GM21528 (cell line): ENCODE measurements around the gene STAC2.
"Not testable (repeated sequence)": the region's sequence is repeated elsewhere in the genome, so short reads cannot be mapped to it uniquely, and the experiment has no call there.

Experiments
- ATAC-seq: cut with Tn5 transposase; IDR thresholded peaks from one replicate; pipeline ENCODE4 v1.9.1; 2021; ENCODE audit warnings: mild to moderate bottlenecking, moderate library complexity; ENCODE audit not compliant: unreplicated experiment, low FRiP score

STAC2 gene

DNA sequence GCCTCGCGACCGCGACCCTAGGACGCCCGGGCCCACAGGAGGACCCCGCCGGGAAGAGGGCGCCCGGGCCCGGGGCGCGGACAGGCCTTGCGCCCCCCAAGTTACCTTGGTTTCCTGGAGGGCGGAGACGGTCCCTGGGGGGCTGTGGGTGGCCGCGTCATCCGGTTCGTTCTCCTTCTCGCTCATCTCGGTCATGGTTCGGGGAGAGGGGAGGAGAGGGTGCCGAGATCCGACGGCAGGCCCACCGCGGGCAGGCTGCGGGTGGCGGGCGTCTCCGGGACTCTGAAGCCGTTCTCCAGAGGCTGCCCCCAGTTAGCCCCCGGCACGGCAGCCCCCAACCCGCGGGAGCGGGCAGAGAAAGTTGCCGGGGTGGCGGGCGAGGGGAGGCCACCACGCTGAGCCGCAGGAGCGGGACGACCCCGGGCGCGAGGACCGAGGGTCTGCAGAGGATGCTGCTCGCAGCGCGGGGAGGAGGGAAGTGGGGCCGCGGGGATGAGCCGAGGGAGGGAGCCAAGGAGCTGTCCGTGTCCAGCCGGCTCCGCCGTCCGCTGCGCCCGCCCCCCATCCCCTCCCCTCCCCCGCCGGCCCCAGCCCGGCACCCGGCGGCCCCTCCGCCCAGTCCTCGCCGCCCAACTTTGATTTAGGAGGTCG lies at the start of gene STAC2:
STAC2 (minus strand) TSS at position 638 of the 651 bp plus-strand sequence; CDS start at position 195, 443 bp downstream.
- no peak for ATAC-seq

DNA sequence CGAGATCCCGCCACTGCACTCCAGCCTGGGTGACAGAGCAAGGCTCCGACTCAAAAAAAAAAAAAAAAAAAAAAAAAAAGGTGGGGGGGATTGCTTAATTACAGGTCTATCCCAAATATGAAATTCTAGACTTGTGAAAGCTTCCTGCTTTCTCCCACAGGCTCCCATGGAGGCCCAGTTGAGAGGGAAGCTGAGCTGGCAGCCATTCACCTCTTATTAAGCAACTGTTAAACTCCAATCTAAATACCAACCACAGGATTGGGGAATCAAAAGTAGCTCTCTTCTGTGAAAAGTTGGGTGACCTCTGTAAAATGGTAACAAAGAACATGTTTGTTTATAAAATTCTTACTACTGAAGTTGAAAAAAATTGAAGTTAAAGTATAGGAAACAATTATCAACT lies 45.8 kb upstream of the STAC2 start:
- ATAC-seq = no peak

- ATAC-seq = no peak
These were observed 45.2 kb upstream of the STAC2 start for GRCh38 chr17:39270923-39271322.

DNA sequence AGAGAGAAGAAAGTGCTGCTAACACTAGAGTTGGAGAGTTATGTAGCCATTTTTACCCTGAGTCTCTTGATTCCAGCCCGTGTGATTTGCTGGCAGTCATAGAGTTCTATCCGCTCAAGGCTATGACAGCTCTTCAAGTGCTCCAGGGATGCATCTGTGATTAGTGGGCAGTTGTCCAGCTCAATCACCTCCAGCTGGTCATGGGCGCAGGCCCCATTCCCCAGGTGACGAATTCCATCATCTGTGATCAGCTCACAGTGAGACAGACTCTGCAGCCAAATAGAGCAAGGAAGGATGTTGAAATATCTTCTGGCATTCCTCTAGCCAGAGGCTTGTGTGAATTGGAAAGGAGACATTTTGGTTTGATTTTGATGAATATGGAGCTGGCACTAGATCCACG lies 38.4 kb upstream of the STAC2 start:
- no peak for ATAC-seq

DNA sequence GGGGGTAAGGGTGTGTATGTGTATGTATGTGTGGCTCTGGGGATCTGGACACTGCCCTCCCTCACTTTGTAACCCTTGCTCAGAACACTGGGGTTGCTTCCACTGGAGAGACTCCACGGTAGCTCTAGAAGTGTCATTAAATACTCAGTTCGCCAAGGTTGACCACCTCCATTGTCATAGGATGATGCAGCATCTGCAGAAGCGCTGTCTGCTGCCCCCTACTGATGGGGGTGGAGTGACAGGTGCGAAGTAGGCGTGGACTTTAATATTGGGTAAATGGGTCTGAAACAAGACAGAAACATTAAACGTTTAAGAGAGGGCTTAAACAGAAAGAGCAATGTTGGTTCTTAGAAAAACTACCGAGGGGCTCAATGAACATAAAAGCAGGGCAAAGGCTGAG lies 35.5 kb upstream of the STAC2 start:
- ATAC-seq = no peak

GRCh38 chr17:39252788-39253460 lies 27.2 kb upstream of the STAC2 start:
- ATAC-seq = no peak

GRCh38 chr17:39251997-39252396 lies 26.3 kb upstream of the STAC2 start:
- no peak for ATAC-seq

- not testable (repeated sequence) for ATAC-seq
These were observed 24.3 kb upstream of the STAC2 start for GRCh38 chr17:39250076-39250475.

- no peak for ATAC-seq
These were observed 20.5 kb upstream of the STAC2 start for GRCh38 chr17:39246274-39246673.

DNA sequence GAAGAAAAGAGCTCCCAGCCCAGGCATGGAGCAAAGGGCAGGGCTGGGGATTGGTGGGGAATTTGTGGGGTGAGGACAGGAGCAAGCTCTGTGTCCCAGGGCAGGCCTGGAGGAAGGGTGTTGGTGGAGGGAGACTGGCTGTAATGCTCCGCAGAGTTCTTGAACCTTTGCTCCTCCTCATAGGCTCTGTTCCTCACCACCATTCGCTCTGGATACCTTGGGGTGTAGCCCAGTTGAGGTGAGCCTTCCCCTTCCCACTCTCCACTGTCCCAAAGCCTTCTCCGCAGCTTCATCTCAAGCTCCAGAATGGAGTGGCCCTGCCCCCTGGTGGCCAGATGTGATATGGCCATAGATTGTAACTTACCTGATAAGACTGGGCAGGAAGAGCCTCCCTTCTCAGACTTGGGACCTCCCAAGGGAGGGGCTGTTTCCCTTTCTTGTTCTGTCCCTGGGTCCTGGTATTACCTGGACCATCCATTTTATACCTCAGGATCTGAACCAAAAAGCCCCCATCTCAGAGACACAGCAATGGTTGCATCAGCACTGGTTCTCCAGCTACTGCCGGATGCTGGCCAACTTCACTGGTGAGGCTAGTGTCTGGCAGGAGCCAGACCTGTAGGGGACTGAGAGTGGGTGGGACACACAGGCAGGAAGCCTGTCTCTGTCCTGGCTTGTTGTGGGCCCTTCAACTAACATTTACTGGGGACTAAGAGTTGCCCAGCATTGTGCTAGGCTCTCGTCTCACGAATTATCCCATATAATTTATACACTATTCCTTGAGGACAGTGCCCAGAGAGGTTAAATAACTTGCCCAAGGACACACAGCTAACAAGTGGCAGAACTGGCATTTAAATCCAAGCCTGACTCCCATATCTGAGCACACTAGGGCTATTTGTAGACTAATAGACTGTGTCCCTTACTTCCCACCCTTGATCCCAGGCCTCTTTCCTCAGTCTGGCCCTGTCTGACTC lies 19.1 kb upstream of the STAC2 start:
- peak; percentile 63 for ATAC-seq

DNA sequence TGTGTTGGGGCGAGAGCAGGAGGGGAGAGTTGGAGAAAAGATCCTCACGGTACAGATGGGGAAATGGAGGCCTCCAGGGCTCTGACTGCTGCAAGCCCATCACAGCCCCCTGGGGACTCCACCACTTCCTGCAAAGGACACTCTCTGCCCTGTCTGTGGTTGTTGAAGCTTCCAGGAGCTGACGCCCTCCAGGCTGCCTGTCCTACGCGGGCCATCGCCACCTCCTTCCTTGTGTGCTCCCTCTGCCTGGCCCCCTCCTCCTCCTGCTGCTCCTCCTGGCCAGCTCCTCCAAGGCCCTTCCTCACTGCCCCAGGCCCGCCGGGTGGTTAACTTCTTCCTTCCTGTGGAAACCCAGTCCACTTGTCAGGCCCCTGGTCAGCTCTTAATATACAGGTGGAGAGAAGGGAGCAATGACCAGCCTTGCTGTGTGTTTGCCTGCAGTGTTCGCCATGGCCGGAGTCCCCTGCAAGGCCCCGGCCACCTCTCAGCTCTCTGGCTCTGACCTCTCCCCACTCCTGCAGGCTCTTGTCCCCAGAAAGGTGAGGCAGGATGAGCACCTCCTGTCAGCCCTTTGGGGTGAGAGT lies 18.4 kb upstream of the STAC2 start:
- no peak for ATAC-seq

DNA sequence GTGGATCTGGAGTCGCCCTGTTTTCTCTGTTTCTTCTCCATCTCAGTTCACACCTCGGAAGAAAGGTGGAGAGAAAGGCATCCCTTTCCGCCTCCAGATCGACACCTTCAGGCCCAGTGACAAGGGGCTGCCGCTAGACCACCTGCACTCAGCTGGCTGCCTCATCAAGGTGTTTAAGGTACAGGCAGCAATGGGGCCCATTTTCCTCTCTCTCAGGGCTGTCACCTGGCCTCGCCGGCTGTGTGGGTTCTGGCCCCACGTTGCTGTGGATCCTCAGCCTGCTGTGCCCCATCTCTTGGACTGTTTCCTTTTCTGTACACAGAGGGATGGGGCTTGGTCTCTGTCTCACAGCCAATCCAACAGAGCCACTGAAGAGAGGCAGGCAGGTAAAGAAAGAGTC lies 17.4 kb upstream of the STAC2 start:
- ATAC-seq = no peak

DNA sequence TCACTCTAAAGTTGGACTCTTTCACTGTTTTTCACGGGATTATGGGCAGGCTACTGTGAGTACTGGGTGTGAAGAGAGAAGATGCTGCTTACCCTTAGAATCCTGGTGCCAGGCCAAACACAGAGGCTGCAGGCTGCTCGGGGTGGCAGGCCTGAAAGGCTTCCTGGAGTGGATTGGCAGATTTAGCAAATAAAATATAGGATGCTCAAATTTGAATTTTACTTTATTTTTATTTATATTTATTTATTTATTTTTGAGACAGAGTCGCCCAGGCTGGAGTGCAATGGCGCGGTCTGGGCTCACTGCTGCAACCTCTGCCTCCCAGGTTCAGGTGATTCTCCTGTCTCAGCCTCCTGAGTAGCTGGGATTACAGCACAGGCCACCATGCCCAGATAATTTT lies 14.9 kb upstream of the STAC2 start:
- ATAC-seq = no peak

DNA sequence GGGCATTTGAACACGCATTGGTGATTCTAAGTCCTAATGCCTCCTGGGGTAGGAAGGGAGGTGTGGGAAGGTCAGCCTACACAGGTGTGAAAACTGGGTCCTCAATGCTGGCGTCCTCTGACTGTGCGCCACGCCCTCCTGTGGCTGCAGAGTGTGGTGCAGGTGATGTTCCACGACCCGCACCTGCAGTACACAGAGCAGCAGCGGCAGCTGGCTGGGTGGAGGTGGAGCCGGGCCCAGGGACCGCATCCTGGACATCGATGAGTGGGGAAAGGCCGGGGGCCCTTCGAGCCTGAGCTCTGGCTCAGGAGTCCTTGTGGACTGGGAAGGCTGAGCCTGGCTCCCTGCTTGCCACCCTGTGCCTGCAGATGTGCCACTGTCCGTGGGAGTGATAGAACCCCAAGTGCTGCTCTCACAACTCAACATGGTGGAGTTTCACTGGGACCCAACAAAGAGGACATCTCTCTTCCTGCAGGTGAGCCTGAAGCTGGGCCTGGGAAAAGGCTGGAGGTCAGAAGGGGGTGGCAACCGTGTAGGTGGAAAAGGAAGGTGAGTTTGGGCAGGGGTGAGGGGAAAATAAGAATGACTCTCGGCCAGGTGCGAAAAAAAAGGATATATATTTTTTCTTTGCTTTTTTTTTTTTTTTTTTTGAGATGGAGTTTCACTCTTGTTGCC lies 14.0 kb upstream of the STAC2 start:
- no peak for ATAC-seq

DNA sequence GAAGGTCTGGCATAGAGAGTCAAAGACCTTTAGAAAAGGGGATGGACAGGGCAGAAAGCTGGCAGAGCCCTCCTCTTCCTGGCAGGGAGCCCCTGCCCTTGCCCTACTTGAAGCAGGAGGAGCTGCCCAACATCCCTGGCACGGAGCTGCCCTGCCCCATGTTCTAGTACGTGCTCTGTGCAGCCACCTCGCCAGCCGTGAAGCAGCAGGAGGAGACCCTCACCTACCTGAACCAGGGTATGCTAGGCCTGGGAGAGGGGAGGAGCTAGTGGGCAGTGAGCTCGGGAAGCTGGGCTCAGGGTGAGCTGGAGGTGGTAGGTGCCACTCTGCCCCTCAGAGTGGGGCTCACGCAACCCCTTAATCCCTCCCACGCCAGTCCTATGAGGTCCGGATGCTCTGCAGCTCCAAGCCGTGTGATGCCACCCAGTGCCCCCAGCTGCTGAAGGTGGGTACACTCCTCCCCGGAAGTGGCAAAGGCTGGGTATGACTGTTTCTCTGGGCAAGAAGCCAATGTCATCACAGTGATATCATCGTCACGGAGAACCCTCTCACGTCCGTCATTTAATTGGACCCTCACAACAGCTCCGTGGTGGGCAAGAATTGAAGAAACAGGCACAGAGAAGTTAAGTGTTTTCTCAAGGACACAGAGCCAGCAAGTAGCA lies 12.7 kb upstream of the STAC2 start:
- ATAC-seq = no peak

- ATAC-seq = no peak
These were observed 11.8 kb upstream of the STAC2 start for GRCh38 chr17:39237586-39237985.

GRCh38 chr17:39236981-39237441 lies 11.3 kb upstream of the STAC2 start:
- no peak for ATAC-seq

DNA sequence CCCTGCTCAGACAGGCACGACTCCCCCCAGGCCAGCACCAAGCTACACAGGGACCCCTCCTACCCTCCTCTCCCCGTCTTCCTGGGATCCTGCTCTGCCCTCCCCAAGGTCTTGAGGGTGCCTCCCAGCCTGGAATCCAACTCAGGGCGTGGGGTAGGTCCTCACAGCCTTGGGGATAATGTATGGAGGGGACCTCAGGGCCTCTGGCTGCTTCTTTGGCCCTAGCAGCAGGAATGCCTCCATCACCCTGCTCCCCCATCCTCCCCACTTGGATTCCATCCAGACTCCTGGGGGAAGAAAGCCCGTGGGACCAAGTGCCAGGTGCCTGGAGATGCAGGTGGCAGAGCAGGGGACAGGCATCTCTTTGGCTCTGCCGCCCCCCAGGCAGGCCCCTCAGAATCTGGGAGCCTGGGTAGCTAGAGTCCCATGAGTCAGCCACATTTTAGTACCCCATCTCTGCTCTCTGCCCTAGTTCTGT lies 10.7 kb upstream of the STAC2 start:
- no peak for ATAC-seq
